Testis (tissue), 2 donors: ENCODE results near the gene MYH15.

ENCODE experiments used
- POLR2A ChIP-seq: fragments of 450-650 bp; IDR thresholded peaks from one replicate; pipeline ENCODE4 v1.6.1; 2017; ENCODE audit warnings: antibody characterized with exemption, mild to moderate bottlenecking, moderate library complexity
- TF ChIP-seq, protein P1 (sequence below), 3 experiments: fragments of 450-650 bp in 2 of 3; fragments of 200-600 bp in 1 of 3; sonication (generic) in 1 of 3; IDR thresholded peaks; one replicate each; pipeline ENCODE4 v1.5.1; 2016 to 2019; ENCODE audit warnings: antibody characterized with exemption in 3 of 3, mild to moderate bottlenecking in 2 of 3, moderate library complexity in 1 of 3

DNA sequence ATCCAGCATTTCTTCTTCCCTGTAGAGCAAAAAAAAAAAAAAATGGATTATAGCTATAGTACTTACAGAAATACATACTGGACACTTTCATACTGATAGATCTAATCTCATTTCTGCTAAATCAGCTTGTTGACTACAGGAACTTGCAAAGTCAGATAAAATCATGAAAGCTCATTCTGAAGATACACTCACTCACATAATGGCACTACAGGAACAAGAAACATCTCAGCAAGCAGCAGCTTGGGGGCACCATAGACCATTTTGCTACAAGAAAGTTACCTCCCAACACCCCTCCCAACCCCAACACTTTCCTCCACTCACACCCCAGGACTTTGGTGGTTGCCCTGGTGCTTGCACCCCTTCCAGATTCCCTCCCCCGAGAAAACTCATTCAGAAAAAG is 4.6 kb downstream of the MYH15 start:
- TF ChIP-seq, protein P1, sequence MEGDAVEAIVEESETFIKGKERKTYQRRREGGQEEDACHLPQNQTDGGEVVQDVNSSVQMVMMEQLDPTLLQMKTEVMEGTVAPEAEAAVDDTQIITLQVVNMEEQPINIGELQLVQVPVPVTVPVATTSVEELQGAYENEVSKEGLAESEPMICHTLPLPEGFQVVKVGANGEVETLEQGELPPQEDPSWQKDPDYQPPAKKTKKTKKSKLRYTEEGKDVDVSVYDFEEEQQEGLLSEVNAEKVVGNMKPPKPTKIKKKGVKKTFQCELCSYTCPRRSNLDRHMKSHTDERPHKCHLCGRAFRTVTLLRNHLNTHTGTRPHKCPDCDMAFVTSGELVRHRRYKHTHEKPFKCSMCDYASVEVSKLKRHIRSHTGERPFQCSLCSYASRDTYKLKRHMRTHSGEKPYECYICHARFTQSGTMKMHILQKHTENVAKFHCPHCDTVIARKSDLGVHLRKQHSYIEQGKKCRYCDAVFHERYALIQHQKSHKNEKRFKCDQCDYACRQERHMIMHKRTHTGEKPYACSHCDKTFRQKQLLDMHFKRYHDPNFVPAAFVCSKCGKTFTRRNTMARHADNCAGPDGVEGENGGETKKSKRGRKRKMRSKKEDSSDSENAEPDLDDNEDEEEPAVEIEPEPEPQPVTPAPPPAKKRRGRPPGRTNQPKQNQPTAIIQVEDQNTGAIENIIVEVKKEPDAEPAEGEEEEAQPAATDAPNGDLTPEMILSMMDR (IDR thresholded peaks at IDR 0.05), result no peak
- TF ChIP-seq POLR2A, result no peak
